H7 (cell line): Measurements from ENCODE around the gene PDHB. TPM values are rescaled to one million over a fixed set of nuclear protein-coding genes. Genes with fewer than 3 reads are reported as not detected.

Source experiments
- DNase-seq: peaks from one replicate; pipeline ENCODE4 v3.0.0; 2012
- H3K27me3 ChIP-seq: 2 replicates; pipeline ENCODE4 v1.6.0; 2011; ENCODE audit warnings: mild to moderate bottlenecking, low read length; ENCODE audit not compliant: control insufficient read depth, insufficient read depth
- H3K36me3 ChIP-seq: replicated peaks from 2 replicates; pipeline ENCODE4 v1.5.1; 2011; ENCODE audit warnings: low read length; ENCODE audit not compliant: control insufficient read depth, insufficient read depth
- H3K4me3 ChIP-seq: 2 replicates; pipeline ENCODE4 v1.5.1; 2011; ENCODE audit warnings: low read depth, mild to moderate bottlenecking, control low read depth, low read length, moderate library complexity; ENCODE audit not compliant: insufficient read depth
- total RNA-seq: library from RNA; depleted of rRNA; stranded (reverse); fragments of >200 nt; shearing (Covaris generic); gene quantifications from 2 replicates; pipeline ENCODE4 v1.2.3, GENCODE V29; 2014; rRNA removed

Gene PDHB
- total RNA-seq, result 206 and 219 TPM in 2 replicates

DNA sequence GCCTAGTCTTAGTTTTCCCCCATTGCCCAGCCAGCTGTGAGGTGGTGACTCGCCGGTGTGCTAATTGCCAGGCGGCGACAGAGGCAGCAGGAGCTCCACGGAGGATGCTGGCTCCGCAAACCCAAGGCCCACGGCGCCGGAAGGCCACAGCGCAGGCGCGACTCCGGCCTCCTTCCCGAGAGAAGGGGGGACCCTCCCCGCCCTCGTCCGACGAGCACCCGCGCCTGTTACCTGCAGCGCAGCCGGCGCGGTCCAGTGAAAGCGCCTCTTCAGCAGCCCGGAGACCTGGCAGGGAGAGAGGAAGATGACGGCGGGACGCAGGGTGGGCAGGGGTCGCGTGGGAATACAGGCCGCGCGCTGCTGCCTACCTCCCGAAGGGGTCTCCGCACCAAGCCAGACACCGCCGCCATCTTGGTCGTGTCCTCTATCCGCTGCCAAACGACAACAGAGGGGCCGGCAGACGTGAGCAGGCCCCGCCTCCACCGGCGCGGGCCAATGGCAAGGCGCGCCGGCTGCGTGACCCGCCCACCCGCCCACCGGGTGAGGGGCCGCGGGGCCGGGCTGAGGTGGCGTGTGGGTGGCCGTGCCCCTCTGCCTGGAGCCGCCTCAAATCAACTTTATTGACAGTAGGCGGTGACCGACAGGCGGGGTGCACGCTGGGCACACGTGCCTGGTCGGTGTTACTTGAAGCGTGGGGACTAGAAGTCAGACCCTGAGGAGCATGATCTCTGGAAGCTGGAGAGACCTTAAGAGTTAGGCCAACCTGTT, at the start of gene PDHB:
TSS of gene PDHB (minus strand) at position 433 of the 768 bp plus-strand sequence. CDS start at position 410, 23 bp downstream.
- H3K36me3 ChIP-seq, result peaks cover 29% of the 10 kb centered on the region
- no peaks in the 10 kb centered on the region for H3K27me3 ChIP-seq
- peak; percentile 99 for DNase-seq
- H3K4me3 ChIP-seq, result peak within 1 kb of the TSS; percentile 91

DNA sequence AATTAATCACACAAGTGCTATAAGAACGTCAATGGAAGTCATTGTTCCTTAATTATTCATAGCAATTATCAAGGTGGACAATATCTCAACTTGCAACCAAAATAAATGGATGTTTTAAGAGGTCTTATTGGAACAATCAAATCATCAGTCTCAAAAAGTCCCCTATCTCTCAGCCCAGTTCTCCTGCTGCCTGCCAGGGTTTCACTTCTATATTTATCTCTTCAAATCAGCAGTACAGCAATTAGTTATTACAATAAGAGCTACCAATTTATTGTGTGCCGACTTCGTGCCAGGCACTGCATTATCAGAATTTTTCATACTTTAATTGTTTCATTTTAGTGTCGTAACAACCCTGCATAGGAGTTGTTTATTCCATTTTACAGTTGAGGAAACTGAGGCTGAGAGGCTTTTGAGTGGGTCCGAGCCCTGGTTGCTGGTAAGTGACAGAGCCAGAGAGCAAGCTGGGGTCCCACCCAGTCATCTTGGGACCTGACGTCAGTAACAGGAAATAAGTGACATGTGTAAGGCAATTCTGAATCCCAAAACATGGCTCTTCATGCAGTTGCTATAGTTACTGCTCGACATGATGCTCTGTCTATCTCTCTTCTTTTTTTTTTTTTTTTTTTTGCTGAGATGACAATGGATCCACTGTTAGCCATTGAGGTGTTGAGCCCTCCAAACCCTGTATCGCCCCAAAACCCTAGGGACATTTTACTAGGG, 49.4 kb upstream of the PDHB start:
- H3K4me3 ChIP-seq, result no peak overlapping the region
- no peaks in the 10 kb centered on the region; the same call in 1 of the 2 replicates for H3K27me3 ChIP-seq
- no peak for DNase-seq
- no peaks in the 10 kb centered on the region for H3K36me3 ChIP-seq

DNA sequence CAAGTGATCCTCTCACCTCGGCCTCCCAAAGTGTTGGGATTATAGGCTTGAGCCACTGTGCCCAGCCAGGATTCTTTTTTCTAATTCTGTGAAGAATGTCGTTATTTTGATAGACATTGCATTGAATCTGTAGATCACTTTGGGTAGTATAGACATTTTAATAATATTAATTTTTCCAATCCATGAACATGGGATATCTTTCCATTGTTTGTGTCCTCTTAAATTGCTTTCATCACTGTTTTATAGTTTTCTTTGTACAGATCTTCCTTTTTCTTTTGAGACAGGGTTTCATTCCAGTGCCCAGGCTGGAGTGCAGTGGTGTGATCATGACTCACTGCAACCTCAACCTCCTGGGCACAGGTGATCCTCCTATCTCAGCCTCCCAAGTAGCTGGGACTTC, 46.7 kb upstream of the PDHB start:
- H3K27me3 ChIP-seq, result no peaks in the 10 kb centered on the region
- DNase-seq, result no peak
- no peak overlapping the region for H3K4me3 ChIP-seq
- H3K36me3 ChIP-seq, result no peaks in the 10 kb centered on the region

DNA sequence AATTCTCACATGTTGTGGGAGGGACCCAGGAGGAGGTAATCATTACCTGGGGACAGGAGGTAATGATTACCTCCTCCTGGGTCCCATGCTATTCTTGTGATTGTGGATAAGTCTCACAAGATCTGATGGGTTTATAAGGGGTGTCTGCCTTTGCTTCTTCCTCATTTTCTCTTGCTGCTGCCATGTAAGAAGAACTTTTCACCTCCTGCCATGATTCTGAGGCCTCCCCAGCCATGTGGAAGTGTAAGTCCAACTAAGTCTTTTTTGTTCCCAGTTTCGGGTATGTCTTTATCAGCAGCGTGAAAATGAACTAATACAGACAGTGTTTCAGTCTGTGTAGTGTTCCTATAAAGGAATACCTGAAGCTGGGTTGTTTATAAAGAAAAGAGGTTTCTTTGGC, 45.1 kb upstream of the PDHB start:
- Histone ChIP-seq H3K36me3 (no peaks in the 10 kb centered on the region), H3K4me3 (no peak overlapping the region), H3K27me3 (no peaks in the 10 kb centered on the region; the same call in 1 of the 2 replicates)
- DNase-seq, result no peak

DNA sequence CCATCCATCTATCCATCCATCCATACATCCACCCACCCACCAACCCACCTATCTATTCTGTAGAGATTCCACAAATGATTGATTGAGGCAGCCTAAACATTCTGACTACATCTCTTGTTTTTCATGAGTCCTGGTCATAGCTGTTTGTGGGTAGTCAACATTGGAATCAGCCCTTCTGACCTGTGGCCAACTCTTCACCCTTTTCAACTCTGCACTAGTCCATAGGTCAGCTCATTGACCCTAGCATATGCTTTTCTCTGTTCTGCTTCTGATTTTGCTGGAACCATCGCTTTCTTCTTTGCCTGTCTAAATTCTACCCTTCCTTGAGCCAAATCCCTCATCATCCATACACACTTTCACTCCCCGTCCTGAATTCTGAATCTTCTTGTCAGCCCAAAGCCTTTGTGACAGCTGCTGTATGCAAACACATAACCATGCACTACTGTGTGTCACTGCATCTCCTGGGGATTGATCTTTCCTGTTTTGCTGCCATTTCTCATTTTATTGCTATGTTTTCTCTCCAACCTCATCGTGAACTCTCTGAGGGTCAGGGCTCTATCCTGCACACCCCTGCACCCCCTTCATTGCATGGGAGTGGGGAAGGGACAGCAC, 41.4 kb upstream of the PDHB start:
- Histone ChIP-seq H3K27me3 (no peaks in the 10 kb centered on the region; the same call in 1 of the 2 replicates), H3K4me3 (no peak overlapping the region), H3K36me3 (no peaks in the 10 kb centered on the region)
- DNase-seq, result no peak

DNA sequence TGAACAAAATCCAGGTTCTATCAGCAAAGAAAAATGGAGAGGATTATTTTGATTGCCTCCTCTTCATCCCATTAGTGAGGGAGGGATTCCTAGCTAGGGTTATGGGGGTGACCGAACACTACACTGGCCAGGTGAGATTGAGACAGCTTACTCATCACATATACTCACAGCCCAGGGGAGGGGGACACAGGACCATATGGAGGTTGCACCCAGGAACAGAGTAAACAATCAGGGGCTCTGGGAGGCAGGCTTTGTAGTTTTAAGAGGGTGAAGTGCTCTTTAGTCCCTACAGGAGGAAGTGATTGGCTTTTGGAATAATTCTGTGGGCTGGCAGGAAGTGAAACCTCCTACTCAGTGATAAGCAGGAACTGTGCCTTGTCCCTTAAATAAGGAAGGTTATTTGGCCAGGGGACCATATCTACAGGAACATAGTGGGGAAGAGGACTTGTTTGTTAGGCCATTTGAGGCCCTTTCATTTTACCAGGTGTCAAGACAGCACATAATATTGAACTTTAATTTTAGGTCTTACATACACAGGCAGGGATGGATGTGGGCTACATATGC, 40.8 kb upstream of the PDHB start:
- H3K36me3 ChIP-seq, result no peaks in the 10 kb centered on the region

DNA sequence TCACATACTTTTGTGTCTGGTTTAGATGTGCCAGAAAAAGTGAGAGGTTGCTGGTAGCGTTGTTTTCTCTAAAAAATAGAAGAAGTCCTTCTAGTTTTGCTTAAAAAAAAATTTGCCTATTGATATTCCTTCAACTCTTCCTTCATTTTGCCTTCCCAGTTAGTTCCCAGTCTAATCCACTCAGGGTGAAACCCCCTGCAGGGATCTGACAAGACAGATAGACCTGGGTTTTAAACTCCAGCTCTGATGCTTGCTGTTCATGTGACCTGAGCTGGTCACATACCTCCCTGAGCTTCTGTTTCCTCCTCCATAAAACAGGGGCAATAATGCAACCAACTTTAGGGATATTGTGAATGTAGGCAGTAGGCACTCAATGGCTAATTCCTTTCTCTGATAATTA, 39.6 kb upstream of the PDHB start:
- no peak for DNase-seq
- no peaks in the 10 kb centered on the region for H3K36me3 ChIP-seq
- H3K27me3 ChIP-seq, result no peaks in the 10 kb centered on the region; the same call in 1 of the 2 replicates
- no peak overlapping the region for H3K4me3 ChIP-seq

More for the DNA sequence above, 40.8 kb upstream of the PDHB start:
- no peak for DNase-seq
- no peaks in the 10 kb centered on the region; the same call in 1 of the 2 replicates for H3K27me3 ChIP-seq
- no peak overlapping the region for H3K4me3 ChIP-seq

DNA sequence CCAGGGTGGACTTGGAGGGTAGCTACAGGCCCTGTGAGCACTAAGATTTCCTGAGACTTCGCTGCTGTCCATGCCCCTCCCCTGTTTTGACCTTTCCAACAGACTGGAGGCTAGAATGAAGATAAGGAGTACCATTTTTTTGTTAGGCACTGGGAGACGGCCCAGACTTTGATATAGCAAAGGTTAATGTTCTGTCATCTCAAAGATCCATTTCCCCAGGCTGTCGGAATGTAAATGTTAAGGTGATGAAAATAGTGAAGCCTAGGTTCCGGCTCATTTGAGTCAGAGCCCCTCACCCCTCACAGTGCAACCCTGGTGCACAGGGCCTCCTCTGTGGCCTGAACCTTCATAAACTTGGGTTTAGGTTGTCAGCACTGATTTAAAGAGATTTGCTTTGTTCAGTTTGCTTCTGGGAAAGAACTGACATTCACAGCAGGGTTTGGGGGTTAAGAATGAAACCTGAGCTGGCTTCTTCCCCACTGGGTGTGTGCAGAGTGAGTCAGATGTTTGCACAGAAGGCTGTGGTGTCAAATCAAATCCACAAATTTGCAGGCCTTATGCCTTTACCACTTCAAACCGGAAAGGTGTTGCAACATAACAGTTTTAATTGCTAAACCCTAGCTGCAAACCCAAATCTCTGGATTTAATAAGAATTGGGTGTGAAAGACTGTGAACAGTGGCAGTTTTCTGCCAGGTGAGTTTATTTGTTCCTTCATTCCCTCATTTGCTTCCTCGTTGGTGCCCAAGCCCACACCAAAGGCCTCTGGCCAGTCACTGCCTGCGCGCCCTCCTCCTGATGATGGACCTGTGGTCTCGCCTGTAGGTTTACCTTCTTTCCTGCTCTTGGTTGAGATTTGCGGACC, 37.6 kb upstream of the PDHB start:
- no peak for DNase-seq
- Histone ChIP-seq H3K4me3 (no peak overlapping the region), H3K27me3 (no peaks in the 10 kb centered on the region; the same call in 1 of the 2 replicates), H3K36me3 (no peaks in the 10 kb centered on the region)

DNA sequence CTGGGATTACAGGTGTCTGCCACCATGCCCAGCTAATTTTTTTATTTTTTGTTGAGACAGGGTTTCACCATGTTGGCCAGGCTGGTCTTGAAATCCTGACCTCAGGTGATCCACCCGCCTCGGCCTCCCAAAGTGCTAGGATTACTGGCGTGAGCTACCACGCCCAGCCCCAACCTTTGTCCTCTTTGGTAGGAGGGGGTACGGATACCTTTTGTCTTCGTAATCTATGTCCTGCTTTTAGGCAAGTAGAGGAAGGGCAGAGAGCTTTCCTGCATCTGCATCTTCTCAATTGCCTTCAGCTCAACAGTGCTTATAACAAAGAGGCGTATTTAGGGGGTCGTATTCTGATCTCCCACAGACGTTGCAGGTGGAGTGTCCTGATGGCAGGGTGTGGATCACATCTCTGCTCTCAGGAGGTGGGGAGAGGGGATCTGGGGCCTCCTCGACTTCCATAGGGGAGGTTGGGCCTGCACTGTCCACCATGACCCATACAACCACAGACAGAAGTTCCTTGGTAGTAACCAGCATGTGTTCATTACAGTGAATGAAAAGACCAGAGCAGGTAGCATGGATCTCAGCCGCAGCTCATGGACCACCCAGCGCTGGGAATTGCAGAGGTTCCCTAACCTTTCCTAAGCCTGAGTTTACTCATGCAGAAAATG, 36.9 kb upstream of the PDHB start:
- H3K4me3 ChIP-seq, result no peak overlapping the region
- no peaks in the 10 kb centered on the region for H3K36me3 ChIP-seq
- no peaks in the 10 kb centered on the region; the same call in 1 of the 2 replicates for H3K27me3 ChIP-seq
- no peak for DNase-seq

DNA sequence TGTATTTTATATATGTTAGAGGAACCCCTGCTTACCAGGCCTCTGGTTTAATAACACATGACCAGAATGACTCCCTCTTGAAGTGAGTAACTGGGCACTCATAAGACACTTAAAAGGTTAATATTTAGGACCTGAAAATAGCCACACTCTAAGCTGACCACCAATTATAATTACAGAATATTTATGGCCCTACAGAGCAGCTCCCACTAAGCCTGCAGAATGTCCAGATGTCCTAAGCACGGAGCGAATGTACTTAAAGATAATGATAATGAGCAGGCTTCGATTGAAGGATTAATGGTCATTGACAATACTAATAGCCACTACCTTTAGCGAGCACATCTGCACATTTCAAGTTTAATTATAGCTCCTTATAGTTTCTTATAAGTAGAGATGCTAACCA, 35.5 kb upstream of the PDHB start:
- Histone ChIP-seq H3K36me3 (no peaks in the 10 kb centered on the region), H3K27me3 (no peaks in the 10 kb centered on the region), H3K4me3 (no peak overlapping the region)
- DNase-seq, result no peak

DNA sequence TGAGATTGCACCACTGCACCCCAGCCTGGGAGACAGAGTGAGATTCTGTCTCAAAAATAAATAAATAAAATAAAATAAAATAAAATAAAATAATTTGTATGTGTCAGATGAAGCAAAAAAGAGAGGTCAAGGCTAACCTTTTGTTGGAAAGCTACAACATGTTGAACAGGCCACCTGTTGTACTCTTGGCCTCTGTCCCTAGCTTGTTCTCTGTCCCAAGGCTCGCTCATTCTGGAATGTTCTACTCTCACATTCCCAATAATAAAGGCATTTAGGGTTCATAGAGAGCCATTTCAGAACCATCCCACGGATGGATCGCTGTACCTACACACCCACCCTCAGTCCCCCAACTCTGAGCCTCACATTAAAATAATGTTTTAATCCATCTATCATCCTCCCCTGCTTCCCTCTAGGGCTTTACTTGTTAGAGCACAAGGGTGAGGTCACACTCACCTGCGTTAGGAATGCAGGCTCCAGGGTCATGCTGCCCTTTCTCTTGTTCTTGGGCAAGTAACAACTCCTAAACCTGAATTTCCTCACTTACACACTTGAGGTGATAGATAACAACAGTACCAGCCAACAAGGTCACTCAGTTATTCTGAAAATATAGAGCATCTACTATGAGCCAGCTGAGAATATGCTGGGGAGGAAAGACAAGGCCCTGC, 33.4 kb upstream of the PDHB start:
- Histone ChIP-seq H3K36me3 (no peaks in the 10 kb centered on the region), H3K27me3 (no peaks in the 10 kb centered on the region), H3K4me3 (no peak overlapping the region)
- DNase-seq, result no peak

DNA sequence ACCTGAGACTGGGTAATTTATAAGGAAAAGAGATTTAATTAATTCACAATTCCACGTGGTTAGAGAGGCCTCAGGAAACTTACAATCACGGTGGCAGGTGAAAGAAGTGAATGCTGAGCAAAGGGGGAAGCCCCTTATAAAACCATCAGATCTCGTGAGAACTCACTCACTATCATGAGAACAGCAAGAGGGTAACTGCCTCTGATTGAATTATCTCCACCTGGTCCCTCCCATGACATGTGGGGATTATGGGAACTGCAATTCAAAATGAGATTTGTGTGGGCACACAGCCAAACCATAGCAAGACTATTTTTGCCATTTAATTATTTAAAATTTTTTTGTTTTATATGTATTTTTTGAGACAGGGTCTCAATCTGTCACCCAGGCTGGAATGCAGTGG, 31.2 kb upstream of the PDHB start:
- no peak for DNase-seq
- H3K4me3 ChIP-seq, result no peak overlapping the region
- H3K27me3 ChIP-seq, result no peaks in the 10 kb centered on the region
- H3K36me3 ChIP-seq, result no peaks in the 10 kb centered on the region

DNA sequence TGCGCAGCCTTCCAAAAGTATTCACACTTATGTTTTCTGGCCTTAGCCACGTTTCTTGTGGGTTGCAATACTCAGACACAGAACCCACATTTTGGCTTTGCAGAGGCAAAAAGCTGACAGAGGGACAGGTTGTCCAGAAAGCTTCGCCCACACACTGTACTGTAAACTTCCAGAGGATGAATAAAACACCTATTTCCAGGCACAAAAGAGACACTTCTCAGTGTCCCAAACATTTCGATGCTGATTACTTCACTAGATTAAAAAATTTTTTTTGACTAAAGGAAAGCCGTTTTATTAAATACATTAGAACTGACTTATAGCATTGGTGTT, 30.3 kb upstream of the PDHB start:
- Histone ChIP-seq H3K27me3 (no peaks in the 10 kb centered on the region), H3K36me3 (no peaks in the 10 kb centered on the region), H3K4me3 (no peak overlapping the region)
- DNase-seq, result no peak
